DMS79 treated with DMSO at 0.1 percent for 48 hours (cell line): Measurements from ENCODE around the gene AGPAT4.
"Not testable (repeated sequence)": the region's sequence is repeated elsewhere in the genome, so short reads cannot be mapped to it uniquely, and the experiment has no call there.

Experiments used
- DNase-seq: peaks from one replicate; lab custom pipeline; 2025; lab: John Stamatoyannopoulos, UW

Gene AGPAT4

DNA sequence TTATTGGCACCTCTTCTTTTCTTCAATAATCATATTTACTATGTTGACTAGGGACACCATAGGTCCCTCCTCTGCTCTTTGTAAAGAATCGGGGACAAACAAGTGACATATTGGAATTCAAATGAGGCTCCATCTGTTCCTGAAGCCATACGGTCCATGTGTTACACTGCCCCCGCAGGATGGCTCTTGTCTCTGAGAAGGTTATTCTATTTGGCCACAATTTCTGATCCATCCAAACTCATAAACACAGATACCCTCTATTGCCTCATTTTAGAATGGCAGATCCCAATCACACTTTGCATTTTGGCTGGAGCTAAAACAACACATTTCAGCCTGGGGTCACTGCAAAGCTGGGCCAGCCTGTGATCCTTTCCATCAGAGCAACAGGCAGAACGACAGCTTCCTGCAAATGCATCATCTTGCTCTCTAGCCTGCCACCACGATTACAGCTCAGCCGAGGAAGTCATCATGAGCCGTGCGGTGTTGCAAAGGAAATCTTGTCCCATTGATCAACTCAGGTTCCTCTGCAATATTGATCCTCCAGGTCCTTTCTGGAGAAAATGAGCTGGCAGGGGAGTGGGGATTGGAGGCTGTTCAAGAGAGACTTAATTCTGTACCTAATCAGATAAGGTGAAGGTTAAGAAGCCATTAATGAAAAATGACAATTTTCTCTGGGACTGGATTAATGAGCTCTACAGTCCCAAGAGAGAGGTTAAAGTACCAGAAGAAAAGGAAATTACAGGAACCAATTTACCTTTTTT lies 73.1 kb downstream of the AGPAT4 start:
- no peak for DNase-seq

- no peak for DNase-seq
These were observed 74.0 kb downstream of the AGPAT4 start for GRCh38 chr6:161199850-161200249.

- DNase-seq, result no peak
These were observed 74.9 kb downstream of the AGPAT4 start for GRCh38 chr6:161198783-161199460.

DNA sequence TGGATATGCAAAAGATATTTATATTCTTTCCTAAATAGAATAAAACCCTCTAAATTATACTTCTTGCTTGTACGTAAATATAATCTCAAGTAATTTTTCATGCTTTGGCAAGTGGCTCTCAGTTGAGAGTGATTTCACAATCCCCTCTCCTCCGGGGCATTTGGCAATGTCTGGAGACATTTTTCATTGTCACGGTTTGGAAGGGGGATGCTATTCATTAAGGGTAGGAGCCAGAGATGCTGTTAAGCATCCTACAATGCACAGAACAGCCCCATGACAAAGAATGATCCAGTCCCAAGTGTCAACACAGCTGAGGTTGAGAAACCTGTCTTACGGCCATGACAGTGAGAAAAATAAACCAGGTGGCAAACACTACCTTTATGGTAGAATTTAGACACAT lies 75.7 kb downstream of the AGPAT4 start:
- DNase-seq, result peak; percentile 7

- DNase-seq, result no peak
These were observed 78.5 kb downstream of the AGPAT4 start for GRCh38 chr6:161195386-161195785.

GRCh38 chr6:161194374-161194773 lies 79.5 kb downstream of the AGPAT4 start:
- DNase-seq, result no peak

DNA sequence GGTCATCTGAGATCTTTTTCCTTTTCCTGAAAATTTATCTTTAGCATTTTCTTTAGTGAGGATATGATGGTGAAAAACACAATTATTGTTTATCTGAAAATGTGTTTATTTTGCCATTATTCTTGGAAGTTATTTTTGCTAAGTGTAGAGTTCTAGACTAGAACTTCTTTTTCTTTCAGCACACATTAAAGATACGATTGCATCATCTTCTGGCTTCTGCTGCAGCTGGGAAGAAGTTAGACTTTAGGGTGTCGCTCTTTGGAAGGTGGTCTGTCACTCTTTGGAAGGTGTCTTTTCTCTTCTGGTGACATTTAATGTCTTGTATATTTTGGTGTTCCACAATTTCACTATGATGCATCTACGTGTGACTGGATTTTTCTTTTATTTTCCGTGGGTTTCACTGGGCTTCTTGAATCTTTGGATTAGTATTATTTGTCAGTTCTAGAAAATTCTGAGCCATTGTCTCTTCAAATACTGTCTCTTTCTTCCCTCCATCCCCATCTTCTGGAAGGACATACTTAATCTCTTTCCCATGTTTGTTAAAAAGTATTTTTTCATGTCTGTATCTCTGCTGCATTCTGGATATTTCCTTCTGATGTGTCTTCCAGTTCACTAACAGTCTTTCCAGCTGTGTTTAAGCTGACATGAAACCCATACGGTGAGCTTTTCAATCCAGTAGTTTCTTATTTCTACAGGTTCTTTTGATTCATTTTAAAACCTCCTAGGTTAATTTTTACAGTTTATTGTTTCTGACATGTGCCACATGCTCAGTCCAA lies 81.0 kb downstream of the AGPAT4 start:
- DNase-seq, result no peak

- no peak for DNase-seq
These were observed 82.2 kb downstream of the AGPAT4 start for GRCh38 chr6:161191671-161192070.

DNA sequence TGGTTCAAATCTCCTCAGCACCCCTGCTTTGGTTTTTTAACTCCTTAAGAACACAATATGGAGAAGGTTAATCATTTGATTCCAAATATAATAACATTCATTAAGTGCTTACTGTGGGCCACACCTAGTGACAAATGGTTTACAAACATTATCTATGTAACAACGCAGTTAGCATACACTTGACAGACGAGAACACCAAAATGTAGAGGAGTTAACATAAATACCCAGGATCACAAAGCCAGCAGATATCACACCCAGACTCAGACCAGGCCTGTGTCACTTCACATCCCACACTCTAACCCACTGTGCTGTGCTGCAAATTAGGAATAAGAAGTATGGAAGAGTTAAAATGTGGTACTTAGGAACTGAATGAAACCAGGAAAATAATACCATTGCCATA lies 82.9 kb downstream of the AGPAT4 start:
- no peak for DNase-seq

GRCh38 chr6:161189891-161190290 lies 84.0 kb downstream of the AGPAT4 start:
- no peak for DNase-seq

GRCh38 chr6:161188547-161189465 lies 85.1 kb downstream of the AGPAT4 start:
- no peak for DNase-seq

DNA sequence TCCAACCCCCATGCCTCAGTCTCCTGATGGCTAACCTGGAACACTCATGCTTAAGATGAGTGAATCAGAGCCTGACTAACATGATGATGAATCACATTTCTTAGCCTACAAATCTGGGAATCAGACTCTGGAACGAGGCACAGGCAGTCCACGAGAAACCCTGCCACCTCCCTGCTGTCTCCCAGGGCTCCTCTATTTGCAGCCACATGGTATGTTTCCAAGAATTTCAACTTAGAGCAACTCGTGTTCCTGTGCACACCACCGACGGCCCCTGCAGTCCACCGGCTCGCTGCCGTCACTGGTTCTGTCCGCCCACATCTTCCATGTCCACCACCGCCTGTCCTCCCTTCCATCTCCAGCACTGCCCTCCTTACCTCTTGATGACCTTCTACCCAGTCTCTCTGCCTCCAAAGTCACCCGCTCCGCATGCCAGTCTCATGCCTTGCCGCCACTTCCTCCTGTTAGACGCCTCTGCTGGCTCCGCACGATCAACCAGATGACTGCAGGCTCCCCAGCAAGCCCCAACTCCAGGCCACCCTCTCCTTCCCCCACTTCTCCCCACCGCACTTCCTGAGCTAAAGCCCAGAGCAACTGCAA lies 87.6 kb downstream of the AGPAT4 start:
- DNase-seq, result no peak

- DNase-seq, result no peak
These were observed 92.7 kb downstream of the AGPAT4 start for GRCh38 chr6:161181121-161181520.

DNA sequence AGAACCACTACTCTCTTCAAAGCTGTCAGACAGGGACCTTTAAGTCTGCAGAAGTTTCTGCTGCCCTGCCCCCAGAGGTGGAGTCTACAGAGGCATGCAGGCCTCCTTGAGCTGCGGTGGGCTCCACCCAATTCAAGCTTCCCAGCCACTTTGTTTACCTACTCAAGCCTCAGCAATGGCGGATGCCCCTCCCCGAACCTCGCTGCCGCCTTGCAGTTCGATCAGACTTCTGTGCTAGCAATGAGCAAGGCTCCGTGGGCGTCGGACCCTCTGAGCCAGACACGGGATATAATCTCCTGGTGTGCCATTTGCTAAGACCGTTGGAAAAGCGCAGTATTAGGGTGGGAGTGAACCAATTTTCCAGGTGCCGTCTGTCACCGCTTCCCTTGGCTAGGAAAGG lies 95.7 kb downstream of the AGPAT4 start:
- not testable (repeated sequence) for DNase-seq

- not testable (repeated sequence) for DNase-seq
These were observed 97.4 kb downstream of the AGPAT4 start for GRCh38 chr6:161176428-161176827.

DNA sequence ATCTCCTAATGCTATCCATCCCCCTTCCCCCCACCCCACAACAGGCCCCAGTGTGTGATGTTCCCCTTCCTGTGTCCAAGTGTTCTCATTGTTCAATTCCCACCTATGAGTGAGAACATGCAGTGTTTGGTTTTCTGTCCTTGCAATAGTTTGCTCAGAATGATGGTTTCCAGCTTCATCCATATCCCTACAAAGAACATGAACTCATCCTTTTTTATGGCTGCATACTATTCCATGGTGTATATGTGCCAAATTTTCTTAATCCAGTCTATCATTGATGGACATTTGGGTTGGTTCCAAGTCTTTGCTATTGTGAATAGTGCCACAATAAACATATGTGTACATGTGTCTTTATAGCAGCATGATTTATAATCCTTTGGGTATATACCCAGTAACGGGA lies 101.1 kb downstream of the AGPAT4 start:
- DNase-seq, result not testable (repeated sequence)

DNA sequence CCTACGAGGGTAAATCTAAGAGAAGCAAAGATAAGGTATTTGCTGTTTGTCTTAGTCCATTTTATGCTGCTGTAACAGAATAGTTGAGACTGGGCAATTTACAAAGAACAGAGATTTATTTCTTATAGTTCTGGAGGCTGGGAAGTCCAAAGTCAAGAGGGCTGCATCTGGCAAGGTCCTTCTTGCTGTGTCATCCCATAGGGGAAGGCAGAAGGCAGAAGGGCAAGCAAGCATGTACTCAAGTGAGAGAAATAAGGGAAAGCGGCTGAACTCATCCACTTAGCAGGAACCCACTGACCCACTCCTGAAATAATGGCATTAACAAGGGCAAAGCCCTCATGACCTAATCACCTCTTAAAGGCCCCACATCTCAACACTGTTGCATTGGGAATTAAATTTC lies 102.7 kb downstream of the AGPAT4 start:
- peak; percentile 60 for DNase-seq

DNA sequence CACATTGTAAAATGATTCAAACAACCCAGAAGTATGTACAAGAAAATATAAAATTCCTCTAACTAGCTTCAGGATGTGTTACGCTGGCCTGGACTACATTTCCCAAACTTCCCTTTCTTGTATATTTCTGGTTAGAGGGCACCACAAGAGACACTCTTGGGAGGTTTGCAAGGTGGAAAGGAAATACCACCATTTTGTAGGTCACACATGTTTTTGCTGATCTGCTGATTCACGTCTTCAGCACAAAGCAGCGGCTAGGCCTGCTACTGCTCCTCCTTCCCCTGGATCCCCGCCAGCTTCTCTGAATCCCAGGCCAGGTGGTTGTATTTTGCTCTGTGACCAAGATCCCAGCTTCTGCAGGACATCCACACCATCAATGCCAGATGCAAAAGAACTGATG lies 104.2 kb downstream of the AGPAT4 start:
- peak; percentile 84 for DNase-seq

GRCh38 chr6:161169035-161169434 lies 104.8 kb downstream of the AGPAT4 start:
- DNase-seq, result peak; percentile 68

DNA sequence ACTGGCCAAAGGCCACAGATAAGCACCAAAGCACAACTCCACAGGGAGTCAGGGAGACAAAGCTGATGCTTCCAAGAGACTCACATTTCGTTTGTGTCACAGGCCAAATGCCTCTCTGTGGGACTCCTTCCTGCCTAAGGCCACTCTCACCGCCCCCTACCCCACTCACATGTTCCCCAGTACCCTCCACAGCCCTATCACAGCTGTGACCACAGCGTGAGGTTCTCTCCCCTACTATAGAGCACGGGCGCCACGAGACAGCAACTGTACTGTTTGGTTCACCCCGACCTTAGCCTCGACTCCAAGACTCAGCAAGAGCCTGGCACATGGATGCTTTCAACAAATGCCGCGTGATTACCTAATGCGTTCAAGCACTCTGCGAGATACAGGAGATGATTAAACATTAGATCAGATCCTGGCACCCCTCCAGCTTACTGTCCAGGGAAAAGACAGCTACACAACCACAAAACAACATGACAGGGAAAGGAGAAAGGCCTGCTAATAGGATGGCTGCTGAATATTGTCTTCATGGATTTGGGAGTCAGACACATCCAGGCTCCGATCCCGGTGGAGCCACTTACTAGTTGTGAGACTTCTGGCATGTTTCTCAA lies 105.5 kb downstream of the AGPAT4 start:
- DNase-seq, result peak; percentile 77

GRCh38 chr6:161166677-161167076 lies 107.2 kb downstream of the AGPAT4 start:
- no peak for DNase-seq
